HG03378 (cell line): ENCODE results near the gene DNAJC16.
"Not testable (repeated sequence)": the region's sequence is repeated elsewhere in the genome, so short reads cannot be mapped to it uniquely, and the experiment has no call there.

Experiments
- ATAC-seq: cut with Tn5 transposase; IDR thresholded peaks from one replicate; pipeline ENCODE4 v1.9.1; 2021; ENCODE audit warnings: mild to moderate bottlenecking, moderate library complexity; ENCODE audit not compliant: unreplicated experiment

The DNAJC16 gene

DNA sequence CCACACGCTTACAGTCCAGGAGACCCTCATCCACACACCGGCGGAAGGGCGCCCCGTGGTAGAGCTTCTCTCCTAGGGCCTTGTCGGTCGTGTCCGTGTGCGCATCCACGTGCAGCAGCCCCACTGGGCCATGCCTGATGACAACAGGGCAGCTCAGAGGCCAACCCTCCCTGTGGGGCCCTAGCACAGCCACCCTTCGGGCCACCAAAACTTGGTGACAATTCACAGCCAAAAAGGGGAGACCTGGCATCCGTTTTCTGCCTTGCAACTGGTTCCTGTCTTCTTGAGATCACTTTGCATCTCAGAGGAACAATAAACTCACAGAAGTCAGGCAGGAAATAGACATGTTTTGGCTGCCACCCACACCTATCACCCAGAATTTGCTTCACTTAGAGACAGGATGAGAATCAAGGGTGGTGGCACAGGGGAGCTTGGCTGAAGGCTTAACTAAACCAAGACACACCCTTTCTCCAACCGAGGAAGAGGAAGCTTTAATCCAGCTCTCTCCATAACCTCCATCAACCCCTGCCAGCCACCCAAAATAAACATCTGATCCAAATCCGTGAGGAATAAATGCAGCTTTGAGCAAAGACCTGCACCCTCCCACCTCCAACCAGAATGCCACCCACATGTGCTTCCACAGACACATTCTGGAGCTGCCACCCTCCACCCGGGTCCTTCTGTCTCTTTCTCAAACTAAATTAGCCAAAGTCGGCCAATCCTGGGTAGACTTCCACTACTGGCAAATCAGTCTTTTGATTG, 52.5 kb downstream of the DNAJC16 start:
- no peak for ATAC-seq

DNA sequence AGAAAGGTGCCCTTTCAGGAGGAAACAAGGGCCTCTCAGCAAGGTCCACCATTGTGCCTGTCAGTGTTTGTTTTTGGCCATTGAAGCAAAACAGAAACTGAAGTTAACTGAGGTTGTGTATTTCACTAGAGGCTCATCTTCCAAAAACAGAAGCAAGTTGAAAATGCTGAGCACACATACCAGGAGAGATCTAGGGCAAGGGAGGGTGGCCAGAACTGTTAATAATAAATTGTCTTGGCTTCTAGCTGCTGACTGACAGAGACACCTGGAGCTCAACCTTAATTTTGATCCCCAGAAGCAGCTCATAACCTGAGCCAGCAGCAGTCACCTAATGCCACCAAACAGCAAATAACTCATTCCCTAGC, 53.0 kb downstream of the DNAJC16 start:
- ATAC-seq = no peak

DNA sequence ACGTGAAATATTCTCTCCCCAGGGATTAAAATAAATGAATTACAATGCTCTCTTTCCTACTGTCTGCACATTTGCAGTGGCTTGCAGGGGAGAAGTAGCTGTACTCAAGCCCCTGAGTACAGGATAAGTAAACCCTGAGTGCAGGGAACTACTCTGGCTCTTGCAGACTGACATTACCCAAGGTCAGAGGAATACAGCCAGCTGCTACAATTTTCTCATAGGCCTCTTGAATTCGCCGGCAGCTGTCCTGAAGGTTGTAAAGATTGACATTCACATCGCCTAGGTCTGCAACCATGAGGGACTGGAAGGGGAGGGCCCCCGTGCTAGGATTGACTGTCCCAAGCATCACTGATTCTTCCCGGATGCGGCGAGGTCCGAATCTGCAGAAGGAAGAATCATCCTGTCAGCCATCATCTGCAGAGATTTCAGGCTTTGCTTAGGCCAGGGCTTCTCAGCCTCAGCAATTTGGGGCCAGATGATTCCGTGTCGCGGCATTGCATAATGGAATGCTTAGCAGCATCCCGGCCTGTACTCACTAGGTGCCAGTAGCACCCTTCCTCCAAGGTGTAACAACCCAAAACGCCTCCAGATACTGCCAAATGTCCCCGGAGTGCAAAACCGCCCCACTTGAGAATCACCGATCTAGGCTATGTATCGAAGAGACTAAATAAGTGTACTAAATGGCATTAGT, 56.5 kb downstream of the DNAJC16 start:
- ATAC-seq = no peak

DNA sequence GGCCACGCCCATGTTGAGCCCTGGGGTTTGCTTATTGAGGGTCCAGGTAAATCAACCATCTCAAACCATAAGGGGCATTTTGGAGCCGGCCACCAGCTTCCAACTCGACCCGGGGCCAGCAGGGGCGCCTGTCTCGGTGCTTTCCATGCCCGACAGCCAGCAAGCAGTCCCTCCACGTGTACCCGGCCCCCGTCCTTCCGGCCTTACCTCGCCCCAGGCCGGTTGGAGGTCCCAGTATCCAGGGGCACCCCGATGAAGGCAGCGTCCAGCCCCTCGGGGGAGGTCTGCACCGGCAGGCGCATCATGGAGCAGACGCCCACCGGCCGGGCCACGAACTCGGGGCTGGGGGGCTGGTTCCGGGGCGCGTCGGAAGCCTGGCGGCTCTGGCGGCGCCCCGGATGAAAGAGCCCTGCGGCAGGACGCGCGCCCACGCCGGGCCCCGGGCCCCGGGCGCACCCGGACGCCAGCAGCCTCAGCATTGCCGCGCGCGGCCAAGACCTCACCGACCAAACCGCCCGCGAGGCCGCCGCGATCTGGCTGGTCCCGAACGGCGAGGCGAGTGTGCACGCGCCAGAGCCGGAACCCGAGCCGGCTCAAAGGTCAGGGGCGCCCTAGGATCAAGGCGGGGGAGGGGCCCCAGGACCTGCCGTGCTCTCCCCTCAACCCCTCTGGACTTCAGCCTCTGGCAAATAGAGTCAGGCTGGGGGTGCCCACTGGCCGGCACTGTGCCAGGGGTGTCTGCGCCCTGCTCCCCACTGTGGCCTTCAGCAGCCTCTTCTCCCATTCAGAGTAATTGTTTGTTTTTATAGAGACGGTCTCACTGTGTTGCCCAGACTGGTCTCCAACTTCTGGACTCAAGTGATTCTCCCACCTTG, 58.1 kb downstream of the DNAJC16 start, which contains the start of gene AGMAT:
AGMAT (minus strand) TSS at position 563 of the 875 bp plus-strand sequence; CDS start at position 479, 84 bp downstream.
- no peak for ATAC-seq

DNA sequence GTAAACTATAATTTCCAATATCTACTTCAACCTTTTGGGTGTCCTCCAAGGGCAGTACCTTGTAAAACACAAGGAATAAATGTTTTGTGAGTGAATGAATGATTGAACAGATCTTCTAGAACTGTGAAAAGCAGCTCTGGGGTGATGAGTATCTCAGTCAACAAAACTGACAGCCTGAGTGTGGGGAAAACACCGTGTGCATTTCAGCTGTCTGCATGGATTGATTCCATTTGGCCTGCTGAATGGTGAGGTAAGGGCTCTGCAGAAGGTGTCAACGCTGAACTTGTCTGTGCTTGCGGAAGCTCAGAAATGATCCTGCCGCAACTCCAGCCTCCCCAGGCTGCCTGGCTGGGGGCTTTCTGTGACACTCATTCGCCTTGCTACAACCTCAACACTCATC, 65.6 kb downstream of the DNAJC16 start:
- ATAC-seq = no peak

DNA sequence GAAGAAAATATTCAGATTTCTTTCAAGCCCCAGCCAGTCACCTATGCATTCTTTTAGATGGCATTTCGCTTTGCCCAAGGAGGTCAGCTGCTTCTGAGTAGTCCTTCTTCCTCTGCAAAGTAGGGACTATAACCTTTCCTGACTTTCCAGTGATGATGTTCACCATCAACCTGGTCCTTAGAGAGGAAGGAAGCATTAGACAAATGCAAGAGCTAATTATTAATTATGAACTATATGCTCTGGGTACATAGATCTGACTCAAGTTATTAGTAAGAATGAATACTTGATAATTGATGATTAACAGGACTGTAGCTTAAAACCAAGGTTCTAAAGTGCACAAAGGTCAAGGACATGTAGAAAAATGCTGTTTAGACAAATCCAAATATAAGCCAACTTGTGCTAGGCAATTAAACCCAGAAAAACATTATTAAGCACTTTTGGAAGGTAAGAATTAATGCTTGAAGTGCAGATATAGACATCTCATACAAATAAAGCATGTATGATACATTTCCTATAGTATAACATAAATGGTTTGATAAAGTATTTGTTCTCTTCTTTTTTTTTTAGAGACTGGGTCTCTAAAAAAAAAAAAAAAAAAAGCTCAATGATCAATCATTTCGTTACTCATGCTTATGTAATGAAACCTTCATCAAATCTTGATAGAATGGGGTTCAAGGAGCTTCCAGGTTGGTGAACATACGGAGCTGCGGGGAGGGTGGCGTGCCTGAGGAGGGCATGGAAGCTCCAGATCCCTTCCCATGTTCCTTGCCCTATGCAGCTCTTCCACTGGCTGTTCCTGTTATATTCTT, 69.4 kb downstream of the DNAJC16 start:
- ATAC-seq = no peak

DNA sequence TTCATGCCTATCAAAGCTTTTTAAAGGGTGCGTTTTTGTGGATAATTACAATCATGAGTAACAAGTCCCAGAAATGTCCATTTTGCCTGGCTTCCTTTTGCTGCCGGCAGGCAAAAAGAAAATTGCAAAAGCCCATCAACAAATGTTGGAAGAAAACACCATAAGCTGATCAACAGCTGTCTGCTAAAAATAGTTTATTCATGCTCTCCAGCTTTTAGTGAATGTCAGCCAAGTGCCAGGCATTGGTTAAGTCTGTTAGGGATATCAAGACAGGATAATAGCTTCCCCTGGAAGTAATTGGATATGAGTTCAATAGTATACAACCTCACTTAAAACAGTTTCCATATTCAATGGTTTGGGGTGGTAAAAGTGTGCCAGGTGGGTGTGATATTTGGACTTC, 71.8 kb downstream of the DNAJC16 start:
- ATAC-seq = no peak

DNA sequence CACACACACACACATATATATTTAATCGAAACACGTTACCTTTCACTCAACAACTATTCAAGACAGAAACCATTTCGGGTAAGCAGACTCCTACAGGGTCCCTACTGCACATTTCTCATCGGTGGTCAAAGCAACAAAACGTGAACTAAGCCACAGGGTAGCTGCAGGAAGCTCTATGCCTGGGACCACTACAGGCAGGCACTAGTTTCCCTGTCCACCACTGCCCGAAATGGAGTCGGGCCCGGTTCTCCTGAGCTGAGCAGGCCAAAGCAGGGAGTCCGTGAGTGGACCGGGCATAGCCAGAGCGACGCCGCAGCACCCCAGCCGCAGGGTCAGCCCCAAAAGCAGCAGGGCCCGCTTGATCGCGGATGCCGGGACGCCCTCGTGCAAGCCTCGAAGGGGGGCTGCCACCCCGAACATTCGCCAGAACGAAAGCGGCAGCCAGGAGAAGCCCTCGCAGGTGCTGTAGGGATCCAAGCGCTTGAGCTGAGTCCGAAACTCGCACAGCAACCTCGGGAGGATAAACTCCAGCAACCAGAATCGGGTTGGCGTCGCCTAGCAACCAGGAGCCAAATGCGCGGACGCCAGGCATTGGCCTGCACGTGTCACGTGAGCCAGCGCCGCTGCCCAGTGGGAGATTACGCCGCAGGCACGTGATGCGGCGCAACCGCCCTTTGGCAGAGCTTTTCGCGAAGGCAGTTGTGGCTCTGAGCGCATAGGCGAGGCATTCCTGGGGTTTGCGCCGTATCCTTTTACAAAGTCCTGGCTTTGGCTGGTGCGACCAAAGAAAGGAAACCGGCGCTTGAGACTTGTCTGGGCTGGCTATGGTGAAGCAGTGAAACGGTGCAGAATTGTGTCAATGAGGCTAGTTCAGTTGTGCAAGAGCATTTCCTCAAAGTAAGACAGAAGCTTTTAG, 76.7 kb downstream of the DNAJC16 start:
- peak; percentile 88 for ATAC-seq

DNA sequence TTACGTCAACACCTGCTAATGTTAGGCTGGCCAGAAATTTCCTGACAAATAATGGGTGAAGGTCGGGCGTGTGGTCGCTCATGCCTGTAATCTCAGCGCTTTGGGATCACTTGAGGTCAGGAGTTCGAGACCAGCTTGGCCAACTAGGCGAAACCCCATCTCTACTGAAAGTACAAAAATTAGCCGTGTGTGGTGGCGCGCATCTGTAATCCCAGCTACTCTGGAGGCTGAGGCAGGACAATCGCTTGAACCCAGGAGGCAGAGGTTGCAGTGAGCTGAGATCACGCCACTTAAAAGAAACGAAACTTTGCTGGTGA, 77.3 kb downstream of the DNAJC16 start:
- not testable (repeated sequence) for ATAC-seq

DNA sequence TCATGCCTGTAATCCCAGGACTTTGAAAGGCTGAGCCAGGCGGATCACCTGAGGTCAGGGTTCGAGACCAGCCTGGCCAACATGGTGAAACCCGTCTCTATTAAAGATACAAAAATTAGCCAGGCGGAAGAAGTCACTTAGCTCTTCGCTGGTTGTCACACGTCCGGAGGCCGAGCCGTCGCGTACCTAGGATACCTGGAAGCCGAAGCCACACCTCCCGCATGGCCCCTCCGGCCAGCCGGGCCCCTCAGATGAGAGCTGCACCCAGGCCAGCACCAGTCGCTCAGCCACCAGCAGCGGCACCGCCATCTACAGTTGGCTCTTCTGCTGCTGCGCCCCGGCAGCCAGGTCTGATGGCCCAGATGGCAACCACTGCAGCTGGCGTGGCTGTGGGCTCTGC, 77.8 kb downstream of the DNAJC16 start:
- not testable (repeated sequence) for ATAC-seq

DNA sequence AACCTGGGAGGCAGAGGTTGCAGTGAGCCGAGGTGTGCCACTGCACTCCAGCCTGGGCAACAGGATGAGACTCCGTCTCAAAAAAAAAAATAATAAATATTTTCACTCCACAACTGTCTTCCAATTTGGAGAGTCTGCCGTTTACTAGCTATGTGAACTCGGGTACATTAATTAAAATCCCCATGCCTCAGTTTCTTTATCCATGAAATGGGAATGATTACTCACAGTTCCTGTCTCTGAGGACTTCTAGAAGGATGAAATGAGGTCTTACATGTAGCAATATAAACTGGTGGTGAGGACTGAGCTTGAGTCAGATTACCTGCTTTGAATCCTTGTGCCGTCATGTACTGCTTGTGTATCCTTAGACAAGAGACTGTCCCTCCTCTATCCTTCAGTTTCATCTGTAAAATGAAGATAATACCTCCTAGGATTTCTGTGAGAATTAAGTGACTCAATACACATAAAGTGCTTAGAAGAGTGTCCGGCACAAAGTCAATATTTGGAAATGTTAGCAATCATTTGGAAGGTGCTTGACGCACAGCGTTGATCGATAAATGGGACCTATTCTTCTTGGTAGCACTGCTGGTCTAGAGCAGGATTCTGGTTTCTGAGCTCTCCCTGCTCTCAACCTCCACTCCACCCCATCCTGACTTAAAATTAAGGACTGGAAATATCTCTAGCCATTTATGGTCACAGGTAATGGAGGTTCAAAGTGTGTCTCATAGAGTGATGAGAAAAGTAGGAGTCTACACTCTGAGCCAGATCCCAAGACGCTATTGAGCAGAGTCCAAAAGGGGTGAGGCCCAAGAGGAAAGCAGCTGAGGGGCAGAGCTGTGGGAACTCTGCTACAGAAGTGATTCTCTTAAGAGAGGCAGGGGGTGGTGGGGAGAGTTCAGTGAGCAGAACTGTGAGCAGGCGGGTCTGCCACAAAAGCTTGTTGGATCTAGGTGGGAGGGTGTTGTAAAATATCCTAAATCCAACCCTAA, 79.0 kb downstream of the DNAJC16 start:
- ATAC-seq = no peak

DNA sequence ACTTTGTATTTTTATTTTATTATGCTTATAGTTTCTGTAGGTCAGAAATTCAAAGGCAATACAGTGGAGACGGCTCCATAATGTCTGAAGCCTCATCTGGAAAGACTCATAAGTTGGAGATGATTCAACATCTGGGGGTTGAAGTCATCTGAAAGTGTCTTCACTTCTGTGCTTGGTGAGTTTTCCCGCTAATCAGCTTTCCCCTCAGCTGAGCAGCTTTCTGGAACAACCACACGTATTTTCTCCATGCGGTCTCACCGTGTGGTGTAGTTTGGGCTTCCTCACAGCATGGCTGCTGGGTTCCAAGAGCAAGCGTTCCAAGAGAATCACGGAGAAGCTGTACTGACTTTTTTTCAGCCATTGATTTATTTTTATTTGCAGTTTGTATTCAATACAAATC, 83.0 kb downstream of the DNAJC16 start:
- ATAC-seq = no peak

DNA sequence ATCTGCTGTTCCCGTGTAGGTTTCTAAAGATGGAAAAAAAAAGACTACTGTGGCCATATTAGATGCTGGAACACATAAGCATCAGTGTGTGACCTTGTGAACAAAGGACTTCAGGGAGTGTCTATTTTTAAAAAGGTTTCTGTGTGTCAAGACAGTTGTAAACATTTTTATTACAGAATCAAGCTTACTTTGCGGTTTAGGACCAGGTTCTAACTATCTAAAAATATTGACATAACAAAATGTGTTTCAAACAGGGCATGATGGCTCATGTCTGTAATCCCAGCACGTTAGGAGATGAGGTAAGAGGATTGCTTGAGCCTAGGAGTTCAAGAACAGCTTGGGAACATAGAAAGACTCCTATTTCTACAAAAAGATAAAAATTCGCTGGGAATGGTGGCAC, 83.5 kb downstream of the DNAJC16 start:
- no peak for ATAC-seq

DNA sequence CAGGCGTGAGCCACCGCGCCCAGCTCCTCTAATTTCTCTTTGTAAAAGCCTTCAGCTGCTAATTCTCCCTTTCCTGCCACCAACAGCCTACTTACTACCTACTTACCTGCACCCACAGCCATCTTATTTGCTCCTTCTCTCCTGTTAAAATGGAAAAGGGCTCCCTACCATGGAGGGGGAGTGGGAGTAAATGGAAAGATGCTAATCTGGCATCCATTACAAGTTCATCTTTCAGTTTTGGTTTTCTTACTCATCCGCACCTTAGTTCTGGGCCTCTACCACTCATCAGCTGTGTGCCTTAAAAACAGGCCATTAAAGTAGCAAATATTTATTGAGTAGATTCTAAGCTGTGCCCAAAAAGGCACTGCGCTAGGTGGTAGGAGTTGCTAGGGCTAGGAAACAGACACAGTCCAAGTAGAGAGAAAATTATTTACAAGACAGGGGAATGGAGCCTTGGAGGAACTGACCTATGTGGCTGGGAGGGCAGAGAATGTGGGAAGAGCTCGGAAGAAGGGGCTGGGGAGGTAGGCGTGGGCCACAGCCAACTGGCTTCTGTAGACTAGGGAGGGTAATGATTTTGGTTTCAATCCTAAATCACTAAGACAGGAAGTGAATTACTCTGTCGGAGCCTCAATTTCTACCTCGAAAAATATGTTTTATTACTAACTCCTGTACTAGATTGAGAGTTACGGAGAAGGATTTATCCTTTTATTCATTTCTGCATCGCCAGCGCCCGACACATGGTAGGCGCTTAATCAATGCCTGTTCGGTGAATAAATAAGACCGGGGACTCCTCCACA, 89.9 kb downstream of the DNAJC16 start:
- peak; percentile 10 for ATAC-seq

DNA sequence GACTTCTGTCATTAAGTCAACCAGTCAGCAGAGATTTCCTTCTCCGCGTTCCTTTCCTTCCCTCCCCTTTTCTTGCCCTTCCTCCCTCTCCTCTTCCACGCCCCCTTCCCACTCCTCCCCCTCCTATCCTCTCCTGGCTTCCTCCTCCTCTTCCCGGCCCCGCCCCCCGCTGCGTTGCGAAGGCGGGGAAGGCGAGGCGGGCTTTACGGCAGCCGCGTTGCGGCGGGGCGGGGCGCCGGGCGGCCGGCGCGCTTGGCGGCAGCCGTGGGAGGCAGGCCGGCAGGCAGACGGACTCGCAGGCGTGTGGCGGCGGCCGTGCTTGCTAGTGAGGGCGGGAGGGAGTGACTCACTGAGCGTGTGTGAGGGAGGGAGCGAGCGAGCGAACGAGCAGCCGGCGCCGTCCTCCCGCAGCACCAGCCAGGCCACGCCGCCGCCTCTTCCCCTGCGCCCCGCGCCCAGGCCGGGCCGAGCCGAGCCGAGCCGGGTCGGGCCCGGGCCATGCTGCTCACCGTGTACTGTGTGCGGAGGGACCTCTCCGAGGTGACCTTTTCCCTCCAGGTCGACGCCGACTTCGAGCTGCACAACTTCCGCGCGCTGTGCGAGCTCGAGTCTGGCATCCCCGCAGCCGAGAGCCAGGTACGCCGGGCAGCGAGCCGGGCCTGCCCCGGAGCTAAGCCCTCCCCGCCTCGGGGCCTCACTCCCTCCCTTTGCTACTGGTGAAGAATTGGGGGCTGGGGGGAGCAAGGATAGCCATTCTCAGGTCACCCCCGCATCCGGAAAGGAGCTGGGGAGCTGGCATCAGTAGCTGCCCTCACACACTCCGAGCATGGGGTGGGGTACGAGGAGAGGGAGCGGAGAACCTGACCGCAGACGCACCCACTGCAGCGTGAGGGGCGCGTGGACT, 90.8 kb downstream of the DNAJC16 start, which contains the start of gene DDI2:
DDI2 (plus strand) TSS at position 286 of the 904 bp plus-strand sequence; CDS start at position 499, 213 bp downstream.
- peak; percentile 50 for ATAC-seq

DNA sequence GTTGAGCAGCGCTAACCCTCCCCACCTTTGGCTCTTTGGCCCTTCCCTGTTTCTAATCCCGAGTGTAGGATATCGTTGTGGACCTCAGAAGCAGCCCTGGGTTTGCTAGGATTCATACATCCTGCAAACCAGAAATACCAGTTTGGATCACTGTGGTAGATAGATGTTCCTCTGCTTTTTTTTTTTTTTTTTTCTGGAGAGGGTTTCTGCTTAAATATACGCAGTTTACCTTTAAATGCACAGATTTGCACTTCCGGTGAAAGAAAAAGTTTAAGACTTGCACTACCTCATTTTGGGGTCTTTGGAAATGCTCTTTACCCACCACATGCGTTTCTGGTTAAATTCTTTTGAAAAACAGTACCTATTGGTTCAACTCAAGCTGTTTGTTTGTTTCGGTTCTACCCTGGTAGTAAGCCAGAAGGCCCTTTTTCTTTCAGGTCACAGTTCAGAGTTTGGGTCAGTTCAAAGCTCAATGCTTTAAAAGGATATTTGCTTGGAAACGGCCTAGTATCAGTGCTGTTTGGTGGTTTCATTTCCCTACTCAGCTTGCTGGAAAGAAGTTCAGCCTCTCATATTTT, 91.5 kb downstream of the DNAJC16 start:
- peak; percentile 27 for ATAC-seq
